Posterior vena cava (tissue), 2 donors: ENCODE results near the gene SLC12A5. TPM values are rescaled to one million over a fixed set of nuclear protein-coding genes. Genes with fewer than 3 reads are reported as not detected.
A peak's percentile ranks its signal among the peaks of the same experiment; 100 is the strongest.

Experiments used
- DNase-seq: peaks from one replicate; pipeline ENCODE4 v3.0.0-alpha.2; 2020; ENCODE audit warnings: low spot score
- intact Hi-C, 2 donors: fragments of 100-400 bp; cut with DNase I; formaldehyde crosslinking; loops; one replicate each; pipeline versions ENCODE4 v1.14.1 to v1.14.2; 2022 to 2023
- total RNA-seq, 2 donors: library from RNA; stranded (reverse); fragmentation: NEBNext Ultra II Directional; extraction: Animal tissue kit (Norgen Biotek cat#: 25700); gene quantifications; one replicate each; pipeline ENCODE4 v1.2.1, GENCODE V29; 2021
- donor health status: DM: yes; HTN: yes; CAD: no.
- donor health status: DM: yes; HTN: yes; CAD: no.

The SLC12A5 gene
- total RNA-seq, 2 donors from 2014 or later = 0.48 TPM; not detected in 1

GRCh38 chr20:46004889-46005473 lies 24.0 kb upstream of the SLC12A5 start:
- no peak for DNase-seq
- intact Hi-C loops = no loop called here

- DNase-seq = no peak
- intact Hi-C loops = no loop called here
Observed at GRCh38 chr20:46006022-46006705, 22.9 kb upstream of the SLC12A5 start.

GRCh38 chr20:46006964-46007363 lies 22.1 kb upstream of the SLC12A5 start:
- DNase-seq = no peak
- intact Hi-C loops = no loop called here

- no peak for DNase-seq
- intact Hi-C loops = no loop called here
Observed at GRCh38 chr20:46007671-46008070, 21.3 kb upstream of the SLC12A5 start.

GRCh38 chr20:46009816-46010215 lies 19.2 kb upstream of the SLC12A5 start:
- intact Hi-C loops = loop anchor here in 1 of 2 donors (10.0 kb wide), 1 partner anchor 165 kb away; no protein-coding TSS in a partner anchor
- no peak for DNase-seq

- intact Hi-C loops = loop anchor here in 1 of 2 donors (10.0 kb wide), 1 partner anchor 164 kb away; no protein-coding TSS in a partner anchor
Observed at GRCh38 chr20:46010491-46011391, 18.3 kb upstream of the SLC12A5 start.

GRCh38 chr20:46011631-46012482 lies 17.2 kb upstream of the SLC12A5 start:
- peak; percentile 92 for DNase-seq
- intact Hi-C loops = loop anchor here in 1 of 2 donors (10.0 kb wide), 1 partner anchor 163 kb away; no protein-coding TSS in a partner anchor

More at GRCh38 chr20:46010491-46011391, 18.3 kb upstream of the SLC12A5 start:
- no peak for DNase-seq

GRCh38 chr20:46012921-46013320 lies 16.1 kb upstream of the SLC12A5 start:
- intact Hi-C loops = loop anchor here in 1 of 2 donors (10.0 kb wide), 1 partner anchor 162 kb away; no protein-coding TSS in a partner anchor

GRCh38 chr20:46013322-46013828 lies 15.6 kb upstream of the SLC12A5 start:
- intact Hi-C loops = loop anchor here in 1 of 2 donors (10.0 kb wide), 1 partner anchor 161 kb away; no protein-coding TSS in a partner anchor
- no peak for DNase-seq

More at GRCh38 chr20:46012921-46013320, 16.1 kb upstream of the SLC12A5 start:
- no peak for DNase-seq

- intact Hi-C loops = loop anchor here in 1 of 2 donors (10.0 kb wide), 1 partner anchor 161 kb away; no protein-coding TSS in a partner anchor
- DNase-seq = no peak
Observed at GRCh38 chr20:46013829-46014516, 15.0 kb upstream of the SLC12A5 start.

- no peak for DNase-seq
- intact Hi-C loops = loop anchor here in 1 of 2 donors (10.0 kb wide), 1 partner anchor 160 kb away; no protein-coding TSS in a partner anchor
Observed at GRCh38 chr20:46014517-46015396, 14.3 kb upstream of the SLC12A5 start.

- DNase-seq = no peak
- intact Hi-C loops = loop anchor here in 1 of 2 donors (10.0 kb wide), 1 partner anchor 158 kb away; no protein-coding TSS in a partner anchor
Observed at GRCh38 chr20:46017272-46017671, 11.7 kb upstream of the SLC12A5 start.

- intact Hi-C loops = loop anchor here in 1 of 2 donors (10.0 kb wide), 1 partner anchor 157 kb away; no protein-coding TSS in a partner anchor
- no peak for DNase-seq
Observed at GRCh38 chr20:46018112-46018511, 10.9 kb upstream of the SLC12A5 start.

GRCh38 chr20:46018611-46019010 lies 10.4 kb upstream of the SLC12A5 start:
- no peak for DNase-seq
- intact Hi-C loops = loop anchor here in 1 of 2 donors (10.0 kb wide), 1 partner anchor 156 kb away; no protein-coding TSS in a partner anchor

GRCh38 chr20:46020555-46020954 lies 8.5 kb upstream of the SLC12A5 start:
- intact Hi-C loops = no loop called here
- no peak for DNase-seq
